Measurements from ENCODE around the gene ELOB.

GRCh38 chr16:2749476-2749875 is 27.6 kb downstream of the ELOB start:
- no peak for TF ChIP-seq CTCF (IDR thresholded peaks at IDR 0.05; ENCODE audit: insufficient read depth, low read depth, low read length)
- TF ChIP-seq EZH2 (IDR thresholded peaks at IDR 0.05; ENCODE audit: insufficient read depth, low read length), result no peak

All from astrocyte (in vitro differentiated cells and primary cell).